ENCODE measurements around the gene CDK15.

Gene CDK15

DNA sequence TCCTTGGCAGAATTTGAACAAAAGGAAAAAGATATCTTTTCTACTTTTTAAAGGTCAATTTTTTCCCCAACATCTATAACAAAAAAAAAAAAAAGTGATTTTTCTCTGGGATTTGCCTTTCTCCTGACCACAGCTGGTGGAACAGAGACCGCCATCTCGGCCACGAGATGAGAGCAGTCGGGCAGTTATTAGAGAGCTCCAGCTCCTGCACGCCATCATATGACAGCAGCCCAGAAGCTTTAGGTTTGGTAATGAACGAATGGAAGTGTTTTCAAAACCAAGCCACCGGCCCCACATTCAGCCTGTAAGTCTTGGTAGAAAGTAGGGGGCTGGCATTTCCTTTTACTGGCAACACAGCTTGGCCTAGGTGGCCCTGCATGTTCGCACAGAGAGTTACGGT, 132.4 kb downstream of the CDK15 start:
- DNase-seq (ENCODE audit: low read depth), result no peak

DNA sequence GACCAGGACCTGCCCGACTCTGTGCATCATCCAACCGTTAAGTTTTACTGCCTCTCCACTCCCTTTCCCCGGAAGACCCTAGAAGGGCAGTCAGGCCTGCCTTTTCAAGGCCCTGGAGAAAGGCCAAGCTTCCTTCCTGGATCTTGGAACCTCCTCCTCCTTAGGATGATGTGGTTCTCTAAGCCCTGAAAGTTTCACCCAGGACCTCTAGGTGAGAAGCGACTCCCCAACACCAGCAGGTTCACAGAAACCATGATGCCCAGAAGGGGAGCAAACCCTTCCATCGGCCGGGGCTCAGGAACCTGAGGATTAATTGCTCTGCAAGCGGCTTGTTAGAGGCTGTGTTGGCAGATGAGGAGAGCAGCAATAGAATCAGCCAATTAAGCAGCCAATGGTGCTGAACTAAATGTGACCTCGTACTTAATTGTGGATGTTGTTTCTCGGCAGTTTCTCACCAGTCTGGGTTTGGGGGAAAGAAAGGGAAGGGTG, 133.2 kb downstream of the CDK15 start:
- no peak for DNase-seq (ENCODE audit: low read depth)

DNA sequence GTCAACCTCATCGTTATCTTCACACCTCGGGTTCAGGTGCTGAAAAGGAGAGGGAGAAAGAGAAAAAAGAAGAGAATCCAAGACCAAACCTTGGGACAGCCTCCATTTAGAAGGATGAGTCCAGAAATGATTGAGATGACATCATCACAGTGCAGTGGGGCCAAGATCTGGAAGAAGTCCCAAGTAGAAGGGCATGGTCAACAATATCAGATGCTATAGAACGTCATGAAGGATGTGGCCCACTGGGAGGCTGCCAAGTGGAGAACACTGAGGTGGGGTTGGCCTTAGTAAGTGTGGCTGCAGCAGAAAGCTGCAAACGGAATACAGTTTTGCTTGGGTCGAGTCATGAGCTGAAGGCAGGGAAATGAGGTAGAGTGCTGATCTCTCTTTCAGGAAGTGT, 136.2 kb downstream of the CDK15 start:
- no peak for DNase-seq (ENCODE audit: low read depth)

Data from stimulated activated CD8-positive, alpha-beta memory T cell treated with anti-CD3 and anti-CD28 coated beads, Interleukin-7, amount 100 ng/mL, for 24 hours (primary cell).